ENCODE measurements around the gene CAP1. TPM values are rescaled to one million over a fixed set of nuclear protein-coding genes. Genes with fewer than 3 reads are reported as not detected.

CAP1 gene
- total and polyA plus RNA-seq, 3 donors from 2014 or later = 159 to 231 (median 160) TPM

DNA sequence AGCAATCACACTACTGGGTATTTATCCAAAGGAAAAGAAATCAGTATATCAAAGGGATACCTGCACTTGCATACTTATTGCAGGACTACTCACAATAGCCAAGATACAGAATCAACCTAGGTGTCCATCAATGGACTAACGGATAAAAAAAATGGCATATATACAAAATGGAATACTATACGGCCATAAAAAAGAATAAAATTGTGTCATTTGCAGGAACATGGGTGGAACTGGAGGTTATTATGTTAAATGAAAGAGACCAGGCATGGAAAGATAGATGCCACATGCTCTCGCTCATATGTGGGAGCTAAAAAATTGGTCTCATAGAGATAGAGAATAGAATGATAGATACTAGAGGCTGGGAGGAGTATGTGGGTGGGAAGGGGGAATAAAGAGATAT, 29.3 kb upstream of the CAP1 start:
- Histone ChIP-seq H3K36me3 (ENCODE audit: low read depth, missing control alignments) (no peaks in the 10 kb centered on the region), H3K4me3 (no peak overlapping the region), H3K4me1 (no peaks in the 10 kb centered on the region), H3K27ac (no peak overlapping the region), H3K9me3 (no peaks in the 10 kb centered on the region), H3K27me3 (no peaks in the 10 kb centered on the region)
- WGBS, 2 donors = 94 to 95% methylated on average over 3 of the region's 3 CpGs
- intact Hi-C loops (cut with DNase I; ENCODE audit: low total_unique reads) = no loop called here
- no peak for TF ChIP-seq POLR2A (IDR thresholded peaks at IDR 0.05)
- TF ChIP-seq, protein P1, sequence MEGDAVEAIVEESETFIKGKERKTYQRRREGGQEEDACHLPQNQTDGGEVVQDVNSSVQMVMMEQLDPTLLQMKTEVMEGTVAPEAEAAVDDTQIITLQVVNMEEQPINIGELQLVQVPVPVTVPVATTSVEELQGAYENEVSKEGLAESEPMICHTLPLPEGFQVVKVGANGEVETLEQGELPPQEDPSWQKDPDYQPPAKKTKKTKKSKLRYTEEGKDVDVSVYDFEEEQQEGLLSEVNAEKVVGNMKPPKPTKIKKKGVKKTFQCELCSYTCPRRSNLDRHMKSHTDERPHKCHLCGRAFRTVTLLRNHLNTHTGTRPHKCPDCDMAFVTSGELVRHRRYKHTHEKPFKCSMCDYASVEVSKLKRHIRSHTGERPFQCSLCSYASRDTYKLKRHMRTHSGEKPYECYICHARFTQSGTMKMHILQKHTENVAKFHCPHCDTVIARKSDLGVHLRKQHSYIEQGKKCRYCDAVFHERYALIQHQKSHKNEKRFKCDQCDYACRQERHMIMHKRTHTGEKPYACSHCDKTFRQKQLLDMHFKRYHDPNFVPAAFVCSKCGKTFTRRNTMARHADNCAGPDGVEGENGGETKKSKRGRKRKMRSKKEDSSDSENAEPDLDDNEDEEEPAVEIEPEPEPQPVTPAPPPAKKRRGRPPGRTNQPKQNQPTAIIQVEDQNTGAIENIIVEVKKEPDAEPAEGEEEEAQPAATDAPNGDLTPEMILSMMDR (IDR thresholded peaks at IDR 0.05) = no peak
- no peak for DNase-seq

DNA sequence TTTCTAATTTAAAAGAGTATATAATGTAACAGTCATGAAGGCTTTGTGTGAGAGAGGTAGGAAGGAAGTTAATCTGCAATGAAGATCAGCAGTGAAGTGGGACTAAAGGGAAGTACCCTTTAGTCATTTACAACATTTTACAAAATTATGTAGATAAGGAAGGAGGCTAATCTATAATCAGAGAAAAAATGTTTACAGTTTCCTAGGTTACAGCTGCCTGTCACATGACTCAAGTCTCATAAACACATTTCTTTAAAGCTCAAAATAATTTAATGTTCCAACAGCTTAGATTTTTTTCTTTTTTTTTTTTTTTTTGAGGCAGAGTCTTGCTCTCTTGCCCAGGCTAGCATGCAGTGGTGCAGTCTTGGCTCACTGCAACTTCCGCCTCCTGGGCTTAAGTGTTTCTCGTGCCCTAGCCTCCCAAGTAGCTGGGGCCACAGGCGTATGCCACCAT, 26.2 kb upstream of the CAP1 start:
- TF ChIP-seq POLR2A (IDR thresholded peaks at IDR 0.05) = no peak
- TF ChIP-seq, protein P1 (IDR thresholded peaks at IDR 0.05) = no peak

DNA sequence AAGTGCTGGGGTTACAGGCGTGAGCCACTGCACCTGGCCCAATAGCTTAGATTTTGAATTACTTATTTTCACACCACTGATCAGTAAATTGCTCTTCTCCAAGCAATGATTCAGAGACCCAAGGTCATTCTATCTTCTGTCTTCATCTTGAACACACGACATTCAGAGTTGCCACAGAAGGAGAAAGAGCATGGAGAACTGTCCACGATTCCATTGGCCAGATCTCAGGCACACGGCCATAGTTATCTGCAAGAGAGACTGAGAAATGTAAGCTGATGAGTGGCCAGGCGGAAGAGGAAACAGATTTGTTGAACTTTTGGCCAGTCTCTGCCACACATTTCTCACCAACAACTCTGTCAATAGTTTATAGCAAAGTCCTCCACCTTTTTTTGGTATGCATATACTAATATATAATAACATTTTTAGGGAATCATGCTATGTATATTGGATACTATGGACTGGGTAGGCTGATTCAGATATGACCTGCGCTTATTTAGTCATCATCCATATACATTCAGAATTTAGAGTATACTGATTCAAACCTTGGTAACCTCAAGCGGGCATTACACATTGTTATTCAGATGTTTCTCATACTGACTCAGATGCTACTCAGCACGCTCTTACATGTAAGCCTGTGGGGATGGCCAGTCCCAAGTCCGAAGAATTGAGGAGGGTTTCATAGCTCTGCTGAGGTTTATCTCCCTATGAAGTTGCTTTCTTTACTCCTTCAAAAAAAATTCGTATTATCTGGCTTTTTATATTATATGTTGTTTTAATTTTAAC, 25.5 kb upstream of the CAP1 start:
- 64 to 68% methylated on average over 10 of the region's 10 CpGs for WGBS, 2 donors
- no peak for DNase-seq

More for the DNA sequence above, 26.2 kb upstream of the CAP1 start:
- no peak for DNase-seq
- 87 to 96% methylated on average over 3 of the region's 3 CpGs for WGBS, 2 donors
- H3K4me3 ChIP-seq = no peak overlapping the region
- intact Hi-C loops (cut with DNase I; ENCODE audit: low total_unique reads) = no loop called here
- no peaks in the 10 kb centered on the region for H3K27me3 ChIP-seq
- no peaks in the 10 kb centered on the region for H3K36me3 ChIP-seq (ENCODE audit: low read depth, missing control alignments)
- no peaks in the 10 kb centered on the region for H3K9me3 ChIP-seq
- no peak overlapping the region for H3K27ac ChIP-seq
- no peaks in the 10 kb centered on the region for H3K4me1 ChIP-seq

DNA sequence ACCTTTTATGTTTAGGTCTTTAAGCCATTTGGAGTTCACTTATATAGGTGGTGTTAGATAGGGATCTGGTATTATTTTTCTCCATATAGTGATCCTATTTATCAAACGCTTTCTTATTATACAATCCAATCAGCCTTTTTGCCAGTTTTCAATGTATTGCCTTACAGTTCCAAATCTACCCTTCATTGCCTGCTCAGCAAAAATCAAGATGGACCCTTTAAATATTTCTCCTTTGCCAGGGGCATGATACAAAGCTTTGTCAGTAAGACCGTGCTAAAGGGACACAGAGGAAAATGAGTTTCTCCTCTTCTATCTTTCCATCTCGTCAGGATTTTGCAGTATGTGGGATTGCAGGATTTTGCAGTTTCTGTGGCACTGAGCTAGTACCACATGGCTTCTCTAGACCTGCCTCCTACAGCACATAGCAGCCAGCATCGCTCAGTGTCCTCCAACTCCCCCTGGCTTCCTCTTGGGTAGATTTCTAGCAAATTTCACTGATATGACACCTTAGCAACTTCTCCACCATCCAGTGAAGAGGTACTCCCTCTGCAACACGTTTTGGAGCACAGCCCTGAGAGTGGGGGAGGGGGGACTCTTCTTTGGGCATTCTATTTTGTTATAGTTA, 22.5 kb upstream of the CAP1 start:
- TF ChIP-seq, protein P1 (IDR thresholded peaks at IDR 0.05) = no peak
- TF ChIP-seq POLR2A (IDR thresholded peaks at IDR 0.05) = no peak
- H3K36me3 ChIP-seq (ENCODE audit: low read depth, missing control alignments) = no peaks in the 10 kb centered on the region
- H3K9me3 ChIP-seq = no peaks in the 10 kb centered on the region
- H3K4me3 ChIP-seq = no peak overlapping the region
- DNase-seq = no peak
- intact Hi-C loops (cut with DNase I; ENCODE audit: low total_unique reads) = no loop called here
- H3K4me1 ChIP-seq = no peaks in the 10 kb centered on the region
- no peaks in the 10 kb centered on the region for H3K27me3 ChIP-seq
- 60 to 72% methylated on average over 5 of the region's 5 CpGs for WGBS, 2 donors
- no peak overlapping the region for H3K27ac ChIP-seq

More for the DNA sequence above, 25.5 kb upstream of the CAP1 start:
- Histone ChIP-seq H3K27ac (no peak overlapping the region), H3K27me3 (no peaks in the 10 kb centered on the region), H3K36me3 (ENCODE audit: low read depth, missing control alignments) (no peaks in the 10 kb centered on the region), H3K4me1 (no peaks in the 10 kb centered on the region), H3K4me3 (no peak overlapping the region), H3K9me3 (no peaks in the 10 kb centered on the region)
- intact Hi-C loops (cut with DNase I; ENCODE audit: low total_unique reads) = no loop called here
- TF ChIP-seq, protein P1 (IDR thresholded peaks at IDR 0.05) = no peak
- TF ChIP-seq POLR2A (IDR thresholded peaks at IDR 0.05) = no peak

All from testis (tissue), 3 donors.